ENCODE data around the gene RCE1.

Gene RCE1

DNA sequence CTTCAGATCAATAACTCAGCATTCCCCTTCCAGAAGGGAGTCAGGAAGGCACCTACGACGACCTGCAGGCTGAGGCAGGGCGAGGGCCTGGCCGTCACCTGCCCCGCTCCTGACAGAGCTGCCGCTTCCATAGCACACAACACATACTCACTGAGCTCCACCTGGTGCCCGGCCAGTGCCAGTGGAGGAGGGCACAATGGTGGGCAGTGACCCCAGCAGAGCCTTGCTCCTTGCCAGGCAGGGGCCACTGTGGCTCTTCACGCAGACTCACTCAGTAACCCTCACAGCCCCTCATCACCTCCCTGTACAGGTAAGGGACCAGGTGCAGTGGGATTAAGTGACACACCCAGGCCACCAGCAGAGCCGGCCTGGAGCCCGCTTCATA lies 38.2 kb downstream of the RCE1 start:
- TF ChIP-seq CTCF (IDR thresholded peaks at IDR 0.05; ENCODE audit: extremely low read depth, missing control alignments) = no peak
- DNase-seq (ENCODE audit: low spot score) = no peak

DNA sequence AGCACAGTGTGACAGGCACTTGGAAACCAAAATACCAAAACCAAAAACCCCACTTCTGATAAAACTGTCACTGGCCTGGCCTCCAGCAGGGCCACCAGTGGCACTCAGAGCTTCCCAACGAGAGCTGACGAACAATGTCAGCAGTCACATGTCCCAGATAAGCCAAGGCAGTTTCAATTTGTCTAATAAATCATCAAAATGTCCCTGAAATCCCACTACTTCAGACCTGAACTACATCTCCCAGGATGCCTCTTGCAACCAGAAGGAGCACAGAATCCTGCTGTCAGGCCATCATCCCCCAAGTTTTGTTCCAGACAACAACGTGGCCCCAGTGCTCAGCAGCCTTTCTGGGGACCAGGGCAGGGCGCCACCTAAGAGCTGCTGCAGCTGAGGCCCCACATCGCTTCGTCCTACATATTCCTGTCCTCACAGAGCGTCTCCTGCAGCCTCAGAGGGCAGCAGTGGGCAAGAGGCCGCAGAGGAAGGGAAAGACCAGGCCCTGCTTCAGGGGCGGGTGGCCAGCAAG lies 38.7 kb downstream of the RCE1 start:
- no peak for DNase-seq (ENCODE audit: low spot score)
- no peak for TF ChIP-seq CTCF (IDR thresholded peaks at IDR 0.05; ENCODE audit: extremely low read depth, missing control alignments)

DNA sequence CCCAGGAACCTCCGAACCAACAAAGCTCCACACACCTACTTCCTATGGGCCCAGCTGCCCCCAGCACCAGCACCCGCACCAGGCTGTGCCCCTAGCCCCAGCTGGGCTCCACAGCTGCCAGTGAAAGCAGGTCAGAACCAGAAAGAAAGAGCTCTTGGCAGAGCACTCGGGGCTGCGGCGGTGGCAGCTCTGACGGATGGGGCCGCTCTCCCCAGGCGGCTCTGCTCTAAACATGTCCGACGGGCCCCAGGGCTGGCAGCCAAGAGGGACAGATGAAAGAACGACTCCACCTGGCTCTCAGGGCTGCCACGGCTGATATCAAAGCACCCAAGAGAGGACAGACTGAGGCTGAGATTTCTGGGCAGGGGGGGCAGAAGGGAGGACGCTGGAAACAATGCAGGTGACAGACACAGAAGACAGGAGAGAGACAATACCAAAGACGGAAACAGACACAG lies 39.3 kb downstream of the RCE1 start:
- DNase-seq (ENCODE audit: low spot score) = no peak
- no peak for TF ChIP-seq CTCF (IDR thresholded peaks at IDR 0.05; ENCODE audit: extremely low read depth, missing control alignments)

DNA sequence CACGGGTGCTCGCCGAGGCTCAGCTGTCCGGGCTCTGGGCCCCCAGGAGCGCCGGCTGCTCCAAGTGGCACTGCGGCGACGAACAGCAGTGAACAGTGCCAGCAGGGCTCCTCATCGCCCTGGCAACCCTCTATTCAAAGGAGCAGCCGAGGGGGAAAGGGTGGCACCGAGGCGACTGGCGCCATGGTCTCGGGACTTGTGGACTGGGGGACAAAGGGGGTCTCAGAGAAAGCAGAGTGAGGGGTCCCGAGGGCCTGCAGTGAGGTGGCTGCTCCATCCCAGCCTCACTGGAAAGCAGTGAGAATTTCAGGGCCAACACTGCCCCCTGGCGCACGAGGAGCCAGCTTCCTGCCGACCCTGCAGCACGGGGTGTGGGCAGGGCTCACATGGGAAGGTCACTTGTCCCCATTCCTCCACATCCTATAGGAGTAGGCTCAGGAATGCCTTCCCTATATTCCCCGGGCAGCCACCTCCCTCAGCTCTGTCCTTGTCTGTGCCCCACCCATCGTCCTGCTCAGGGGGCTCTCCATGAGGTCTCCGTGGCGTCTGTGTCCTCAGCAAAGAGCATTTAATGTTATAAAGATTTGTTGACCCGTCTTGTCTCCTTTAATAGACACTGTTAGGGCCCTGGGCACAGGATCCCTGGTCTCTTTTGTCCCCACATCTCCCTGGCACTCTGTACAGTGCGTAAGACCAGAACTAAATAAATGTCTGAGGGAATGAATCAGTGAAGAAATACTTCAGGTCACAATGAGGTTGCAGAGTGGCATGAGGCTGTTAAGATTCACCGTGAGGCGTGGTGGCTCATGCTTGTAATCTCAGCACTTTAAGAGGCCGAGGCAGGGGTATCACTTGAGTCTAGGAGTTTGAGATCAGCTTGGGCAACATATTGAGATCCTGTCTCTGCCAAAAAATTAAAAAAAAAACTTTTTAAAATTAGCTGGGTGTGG lies 40.0 kb downstream of the RCE1 start:
- peak; percentile 72 for TF ChIP-seq CTCF (IDR thresholded peaks at IDR 0.05; ENCODE audit: extremely low read depth, missing control alignments)
- DNase-seq (ENCODE audit: low spot score) = peak; percentile 68

DNA sequence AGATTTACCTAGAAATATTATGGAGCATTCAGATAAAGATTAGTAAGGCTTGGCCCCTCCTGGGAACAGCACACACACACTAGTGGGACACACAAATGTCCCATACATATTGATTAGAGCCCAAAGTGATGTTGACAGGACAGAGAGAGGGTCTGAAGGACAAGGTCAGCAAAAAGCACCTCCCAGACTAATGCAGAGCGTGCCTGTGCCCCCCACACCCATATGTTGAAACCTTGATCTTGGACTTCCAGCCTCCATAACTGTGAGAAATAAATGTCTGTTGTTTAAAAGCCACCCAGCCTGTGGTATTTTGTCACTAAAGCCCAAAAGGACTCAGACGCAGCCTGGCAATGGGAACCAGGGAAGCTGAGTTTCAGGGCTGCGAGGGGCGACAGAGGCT lies 41.2 kb downstream of the RCE1 start:
- no peak for TF ChIP-seq CTCF (IDR thresholded peaks at IDR 0.05; ENCODE audit: extremely low read depth, missing control alignments)
- no peak for DNase-seq (ENCODE audit: low spot score)

- DNase-seq (ENCODE audit: low spot score) = no peak
- no peak for TF ChIP-seq CTCF (IDR thresholded peaks at IDR 0.05; ENCODE audit: extremely low read depth, missing control alignments)
Measured at GRCh38 chr11:66885469-66885868, 42.2 kb downstream of the RCE1 start.

GRCh38 chr11:66885950-66886440 lies 42.8 kb downstream of the RCE1 start:
- DNase-seq (ENCODE audit: low spot score) = no peak
- TF ChIP-seq CTCF (IDR thresholded peaks at IDR 0.05; ENCODE audit: extremely low read depth, missing control alignments) = no peak
